Measurements from ENCODE around the gene SERPINE1.

SERPINE1 gene

DNA sequence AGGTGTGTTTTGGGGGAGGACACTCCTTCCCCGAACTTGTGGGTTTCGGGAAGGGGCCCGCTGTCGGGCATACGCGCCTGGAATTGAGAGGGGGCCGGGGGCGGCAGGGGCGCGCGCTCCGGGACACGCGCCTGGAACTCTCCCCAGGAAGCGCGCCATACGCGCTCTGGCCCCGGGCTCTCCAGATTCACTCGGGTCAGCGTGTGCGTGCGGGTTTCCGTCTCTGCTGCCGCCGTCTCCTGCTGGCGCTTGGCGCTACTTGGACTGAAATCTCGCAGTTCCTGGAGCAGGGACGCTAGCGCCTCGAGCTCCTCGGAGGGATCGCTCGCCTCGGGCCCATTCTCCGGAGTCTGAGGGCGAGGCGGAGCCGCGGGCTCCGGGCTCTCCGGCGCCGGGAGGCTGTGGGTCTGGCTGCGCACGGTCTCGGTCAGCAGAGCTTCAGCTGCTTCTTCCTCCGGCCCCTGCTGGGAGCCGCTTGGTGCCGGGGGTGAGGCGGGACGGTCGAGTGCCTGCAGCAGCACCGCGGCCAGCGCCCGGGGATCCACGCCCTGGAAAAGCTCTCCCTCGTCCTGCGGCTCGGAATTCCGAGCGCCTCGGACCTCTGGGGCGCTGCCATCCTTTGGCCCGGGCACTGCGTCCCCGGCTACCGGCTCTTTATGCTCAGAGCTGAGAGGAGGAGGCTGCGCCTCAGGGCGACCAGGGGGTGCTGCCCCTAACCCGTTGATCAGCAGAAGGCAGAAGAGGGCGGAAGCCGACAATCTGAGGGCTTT is 37.4 kb downstream of the SERPINE1 start:
- TF ChIP-seq, protein P1, sequence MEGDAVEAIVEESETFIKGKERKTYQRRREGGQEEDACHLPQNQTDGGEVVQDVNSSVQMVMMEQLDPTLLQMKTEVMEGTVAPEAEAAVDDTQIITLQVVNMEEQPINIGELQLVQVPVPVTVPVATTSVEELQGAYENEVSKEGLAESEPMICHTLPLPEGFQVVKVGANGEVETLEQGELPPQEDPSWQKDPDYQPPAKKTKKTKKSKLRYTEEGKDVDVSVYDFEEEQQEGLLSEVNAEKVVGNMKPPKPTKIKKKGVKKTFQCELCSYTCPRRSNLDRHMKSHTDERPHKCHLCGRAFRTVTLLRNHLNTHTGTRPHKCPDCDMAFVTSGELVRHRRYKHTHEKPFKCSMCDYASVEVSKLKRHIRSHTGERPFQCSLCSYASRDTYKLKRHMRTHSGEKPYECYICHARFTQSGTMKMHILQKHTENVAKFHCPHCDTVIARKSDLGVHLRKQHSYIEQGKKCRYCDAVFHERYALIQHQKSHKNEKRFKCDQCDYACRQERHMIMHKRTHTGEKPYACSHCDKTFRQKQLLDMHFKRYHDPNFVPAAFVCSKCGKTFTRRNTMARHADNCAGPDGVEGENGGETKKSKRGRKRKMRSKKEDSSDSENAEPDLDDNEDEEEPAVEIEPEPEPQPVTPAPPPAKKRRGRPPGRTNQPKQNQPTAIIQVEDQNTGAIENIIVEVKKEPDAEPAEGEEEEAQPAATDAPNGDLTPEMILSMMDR (IDR thresholded peaks at IDR 0.05; ENCODE audit: control insufficient read depth, insufficient read depth, low read depth, low read length, missing control alignments), result no peak
- no peak for DNase-seq (ENCODE audit: low read depth)
- H3K4me3 ChIP-seq (ENCODE audit: control insufficient read depth, low read depth, low read length), result no peak overlapping the region

DNA sequence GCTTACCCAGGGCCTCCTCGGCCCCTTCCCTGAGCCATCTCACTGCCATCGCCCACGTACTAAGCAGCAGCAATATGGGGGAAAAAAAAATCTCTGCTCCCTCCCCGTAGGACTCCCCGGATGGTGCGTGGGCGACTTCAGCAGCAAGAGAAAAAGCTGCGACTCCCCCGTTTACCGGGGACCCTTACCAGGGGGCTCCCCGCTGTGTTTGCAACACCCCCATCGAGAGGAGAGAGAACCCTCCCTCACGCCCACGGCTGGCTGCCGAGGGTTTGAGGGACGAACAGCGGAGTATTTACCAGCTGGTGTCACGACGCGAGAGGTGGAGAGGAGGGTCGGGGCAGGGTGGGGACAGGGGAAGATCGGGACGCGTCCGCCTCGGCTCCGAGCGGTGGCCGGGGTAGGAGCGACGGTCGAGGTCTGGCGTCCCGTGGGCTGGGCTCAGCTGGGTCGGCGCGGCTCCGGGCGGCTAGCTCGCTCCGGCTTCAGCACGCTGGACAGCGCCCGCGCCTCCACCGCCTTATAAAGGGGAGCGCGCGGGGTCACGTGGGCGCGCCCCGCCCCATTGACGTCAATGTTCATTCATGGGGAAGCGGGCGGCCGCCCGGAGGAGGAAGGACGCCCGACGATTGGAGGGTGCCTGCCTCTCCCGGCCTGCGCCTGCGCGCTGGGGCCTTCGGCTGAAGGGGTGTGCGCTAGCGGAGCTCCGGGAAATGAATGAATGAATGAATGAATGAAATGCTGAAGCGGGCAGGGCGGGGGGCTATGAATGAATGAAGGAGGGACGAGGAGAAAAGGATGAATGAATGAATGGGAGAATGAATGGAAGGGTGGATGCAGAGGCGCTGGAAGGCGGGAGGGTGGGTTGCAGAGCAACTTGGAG is 38.4 kb downstream of the SERPINE1 start, which contains the start of gene VGF:
Gene VGF (minus strand): TSS at position 495 of the 883 bp plus-strand sequence. CDS start 726 bp downstream, outside the sequence.
- H3K4me3 ChIP-seq (ENCODE audit: control insufficient read depth, low read depth, low read length), result peak within 1 kb of the TSS; percentile 12
- TF ChIP-seq, protein P1 (IDR thresholded peaks at IDR 0.05; ENCODE audit: control insufficient read depth, insufficient read depth, low read depth, low read length, missing control alignments), result no peak
- peak; percentile 47 for DNase-seq (ENCODE audit: low read depth)

DNA sequence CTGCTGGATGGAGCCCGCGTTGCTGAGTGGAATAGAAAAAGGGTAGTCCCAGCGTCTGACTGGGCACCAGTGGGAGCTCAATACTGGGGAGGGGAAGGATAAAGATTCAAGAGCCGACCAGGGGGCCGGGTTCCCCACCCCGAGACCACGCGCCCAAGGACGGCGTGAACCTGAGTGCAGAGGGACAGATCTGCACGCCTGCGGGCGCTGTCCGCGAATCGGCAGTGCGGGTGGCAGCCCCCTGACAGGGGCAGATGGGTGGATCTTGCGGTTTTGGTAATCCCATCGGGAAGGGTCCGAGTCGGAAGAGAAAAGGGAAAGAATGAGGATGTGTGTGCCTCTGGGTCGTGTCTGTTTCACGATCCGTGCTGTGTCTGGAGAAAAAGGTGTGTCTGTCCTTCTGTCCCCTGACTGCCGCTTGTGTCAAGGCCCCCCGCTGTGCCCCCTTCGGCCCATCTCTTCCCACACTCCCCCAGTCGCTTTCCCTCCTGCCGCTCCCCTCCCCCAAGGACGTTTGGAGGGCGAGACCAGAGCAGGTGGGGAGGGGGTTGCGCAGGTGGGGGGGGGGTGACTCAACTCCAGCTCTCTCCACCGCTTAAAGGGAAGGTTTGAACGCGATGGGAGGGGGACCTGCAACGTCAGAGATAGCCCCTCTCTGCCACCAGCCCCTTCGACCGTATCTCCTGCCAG is 39.2 kb downstream of the SERPINE1 start:
- peak overlapping the region; percentile 12 for H3K4me3 ChIP-seq (ENCODE audit: control insufficient read depth, low read depth, low read length)
- TF ChIP-seq, protein P1 (IDR thresholded peaks at IDR 0.05; ENCODE audit: control insufficient read depth, insufficient read depth, low read depth, low read length, missing control alignments), result no peak
- no peak for DNase-seq (ENCODE audit: low read depth)

DNA sequence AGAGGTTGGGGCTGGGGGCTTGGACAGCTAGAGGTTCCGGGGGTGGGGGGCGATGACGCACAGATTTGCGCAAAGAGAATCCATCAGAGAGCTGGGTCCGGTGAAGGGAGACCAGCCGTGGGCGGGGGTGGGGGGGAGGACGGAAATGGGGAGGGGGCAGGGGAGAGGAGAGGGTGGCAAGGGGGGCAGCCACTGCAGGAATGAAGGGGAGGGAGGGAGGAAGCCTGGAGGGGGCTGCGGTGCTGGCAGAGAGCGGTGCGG is 39.7 kb downstream of the SERPINE1 start:
- DNase-seq (ENCODE audit: low read depth), result no peak
- H3K4me3 ChIP-seq (ENCODE audit: control insufficient read depth, low read depth, low read length), result no peak overlapping the region
- TF ChIP-seq, protein P1 (IDR thresholded peaks at IDR 0.05; ENCODE audit: control insufficient read depth, insufficient read depth, low read depth, low read length, missing control alignments), result no peak

DNA sequence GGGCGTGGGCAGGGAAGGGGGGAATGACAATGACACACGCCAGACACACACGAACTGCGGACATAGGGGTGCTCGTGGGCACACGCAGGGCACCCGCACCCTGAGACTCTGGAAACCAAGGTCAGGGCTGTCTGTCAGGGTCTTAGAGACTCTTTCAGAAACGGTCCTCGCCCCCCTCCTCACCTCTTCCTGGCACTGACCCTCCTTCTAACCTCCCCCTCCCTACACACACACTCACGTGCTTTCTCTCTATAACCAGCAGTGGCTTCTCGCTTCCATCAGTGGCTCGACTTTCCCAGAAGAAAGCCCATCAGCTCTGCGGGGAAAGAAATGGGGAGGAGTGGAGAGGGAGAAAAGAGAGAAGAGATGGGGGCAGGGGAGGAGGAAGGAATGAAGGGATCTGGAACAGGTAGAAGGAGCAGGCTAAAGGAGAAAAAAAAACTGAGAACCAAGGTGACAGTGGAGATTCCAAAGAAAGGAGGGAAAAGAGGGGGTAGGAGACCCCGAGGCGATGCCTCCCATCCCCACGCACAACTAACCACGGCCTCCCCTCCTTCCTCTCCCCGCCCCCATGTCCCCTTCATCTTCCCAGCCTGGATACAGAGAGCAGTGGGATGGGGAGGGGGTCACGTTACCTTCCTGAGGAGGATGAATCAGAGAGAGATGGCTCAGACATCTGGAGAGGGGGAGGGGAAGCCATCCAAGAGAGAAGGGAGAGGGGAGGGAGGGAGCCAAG is 40.2 kb downstream of the SERPINE1 start:
- no peak for DNase-seq (ENCODE audit: low read depth)
- no peak overlapping the region for H3K4me3 ChIP-seq (ENCODE audit: control insufficient read depth, low read depth, low read length)
- TF ChIP-seq, protein P1 (IDR thresholded peaks at IDR 0.05; ENCODE audit: control insufficient read depth, insufficient read depth, low read depth, low read length, missing control alignments), result no peak

Data from AG09309 (cell line).